IPS-NIHi11 (cell line): Measurements from ENCODE around the gene GOLT1A.

Experiments used
- DNase-seq: peaks from one replicate; pipeline ENCODE4 v3.0.0; 2012; ENCODE audit warnings: mixed read lengths, low spot score

GOLT1A gene, protein sequence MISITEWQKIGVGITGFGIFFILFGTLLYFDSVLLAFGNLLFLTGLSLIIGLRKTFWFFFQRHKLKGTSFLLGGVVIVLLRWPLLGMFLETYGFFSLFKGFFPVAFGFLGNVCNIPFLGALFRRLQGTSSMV

GRCh38 chr1:204213668-204214662 lies at the start of gene GOLT1A:
TSS of gene GOLT1A (minus strand) at chr1:204213988. CDS start at chr1:204213906, 82 bp downstream.
- DNase-seq = peak; percentile 92

GRCh38 chr1:204263254-204263910 lies 49.6 kb upstream of the GOLT1A start:
- DNase-seq = no peak

GRCh38 chr1:204262506-204263253 lies 48.9 kb upstream of the GOLT1A start:
- DNase-seq = no peak

GRCh38 chr1:204261746-204262505 lies 48.1 kb upstream of the GOLT1A start:
- DNase-seq = no peak

- no peak for DNase-seq
Observed at GRCh38 chr1:204261266-204261665, 47.5 kb upstream of the GOLT1A start.

DNA sequence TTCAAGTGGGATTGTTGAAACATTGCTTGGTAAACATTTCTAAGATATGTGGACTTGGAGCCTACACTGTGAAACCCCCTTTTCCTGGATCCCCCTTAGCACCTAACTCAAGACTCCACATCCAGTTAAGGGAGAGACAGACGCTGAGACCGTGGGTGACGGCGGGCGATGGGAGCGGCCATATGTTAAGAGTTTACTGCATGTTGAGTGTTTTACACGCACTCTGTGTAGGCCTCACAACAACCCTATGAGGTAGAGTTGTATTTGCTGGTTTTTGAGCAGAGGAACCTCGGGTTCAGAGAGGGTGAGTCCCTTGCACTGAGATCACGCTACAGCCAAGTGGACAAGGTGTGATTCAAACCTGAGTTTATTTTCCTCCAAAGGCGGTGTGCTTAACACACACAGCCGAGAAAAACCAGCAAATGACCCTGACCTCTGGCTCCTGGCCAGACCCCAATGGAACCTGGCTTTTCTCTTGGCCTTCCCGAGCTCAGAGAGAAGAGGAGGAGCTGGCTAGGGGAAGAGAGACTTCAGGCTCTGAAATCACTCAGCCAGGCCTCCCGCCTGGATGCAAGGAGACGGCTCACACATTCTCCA lies 46.9 kb upstream of the GOLT1A start:
- no peak for DNase-seq

DNA sequence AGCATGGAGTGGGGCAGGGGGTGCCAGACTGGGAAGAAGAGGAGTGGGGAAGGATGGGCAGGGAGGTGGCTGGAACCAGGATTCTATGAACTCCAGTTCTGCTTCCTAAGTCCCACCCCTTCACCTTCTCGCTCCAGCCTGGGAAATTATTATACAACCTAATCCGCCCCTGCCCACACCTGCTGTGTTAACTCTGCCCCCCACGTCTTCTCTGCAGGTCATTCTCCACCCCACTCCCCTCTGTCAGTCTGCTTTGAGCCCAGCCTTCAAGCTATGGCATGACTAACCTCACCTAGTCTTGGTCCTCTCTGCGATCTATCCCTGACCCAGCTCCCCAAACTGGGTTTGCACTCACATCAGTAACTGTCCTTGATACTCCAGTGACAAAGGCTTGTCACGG lies 46.0 kb upstream of the GOLT1A start:
- no peak for DNase-seq

- no peak for DNase-seq
Observed at GRCh38 chr1:204259196-204259595, 45.4 kb upstream of the GOLT1A start.

- peak; percentile 91 for DNase-seq
Observed at GRCh38 chr1:204258213-204259115, 44.7 kb upstream of the GOLT1A start.

GRCh38 chr1:204257446-204257845 lies 43.7 kb upstream of the GOLT1A start:
- DNase-seq = no peak

GRCh38 chr1:204256531-204256930 lies 42.7 kb upstream of the GOLT1A start:
- DNase-seq = no peak

GRCh38 chr1:204255966-204256365 lies 42.2 kb upstream of the GOLT1A start:
- peak; percentile 41 for DNase-seq

DNA sequence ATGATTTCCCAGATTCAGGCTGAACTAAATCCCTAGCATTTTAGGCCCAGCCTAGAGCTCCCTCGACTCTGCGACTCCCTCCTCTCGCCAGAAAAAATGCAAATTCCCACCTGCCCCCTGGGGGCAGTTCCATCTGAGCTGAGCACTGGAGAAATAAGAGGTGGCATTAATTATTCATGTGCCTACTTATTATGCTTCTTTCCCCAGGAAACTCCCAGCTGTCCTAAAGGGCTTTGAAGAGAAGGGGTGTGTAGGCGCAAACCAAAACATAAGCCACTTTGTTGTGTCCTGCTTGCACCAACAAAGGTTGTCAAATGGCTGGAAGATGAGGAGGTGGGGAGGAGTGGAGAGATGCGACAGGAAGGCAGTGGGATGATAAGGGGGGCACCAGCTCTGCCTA lies 41.4 kb upstream of the GOLT1A start:
- peak; percentile 53 for DNase-seq

- DNase-seq = peak; percentile 47
Observed at GRCh38 chr1:204254031-204254661, 40.4 kb upstream of the GOLT1A start.

DNA sequence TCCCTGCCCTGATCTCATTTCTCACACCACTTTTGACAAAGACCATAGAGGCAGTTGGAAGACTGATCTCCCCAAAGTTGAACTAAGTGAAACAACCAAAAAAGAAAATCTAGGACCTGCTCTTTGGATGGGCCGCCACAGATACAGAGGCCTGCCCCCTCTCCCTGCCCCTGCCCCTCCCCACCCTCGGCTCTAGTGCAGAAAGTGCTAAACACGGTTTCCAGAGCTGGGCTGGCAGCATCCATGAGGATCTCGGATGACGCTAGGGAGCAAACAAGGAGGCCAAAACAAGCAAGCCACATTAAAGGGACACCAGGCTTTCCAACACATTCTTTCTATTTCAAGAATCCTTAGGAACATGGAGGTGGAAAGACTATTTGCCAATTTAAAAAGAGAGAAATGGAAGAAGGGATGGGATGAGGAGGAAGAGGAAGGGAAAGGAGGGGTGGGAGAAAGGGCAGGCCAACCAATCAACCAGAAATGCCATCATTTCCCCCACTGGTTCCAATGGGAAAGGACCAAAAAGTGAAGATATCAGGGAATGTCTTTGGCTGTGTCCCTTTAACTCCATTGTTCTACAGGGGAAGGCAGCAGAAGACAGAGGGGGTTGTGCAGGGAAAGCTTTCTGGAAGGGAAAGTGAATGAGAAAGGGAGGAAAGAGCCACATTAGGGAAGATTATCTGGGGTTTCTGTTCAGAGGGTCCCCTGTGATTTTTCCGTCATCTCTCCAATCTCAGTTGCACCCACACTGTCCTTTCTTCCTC lies 38.3 kb upstream of the GOLT1A start:
- DNase-seq = no peak

- DNase-seq = no peak
Observed at GRCh38 chr1:204251286-204251685, 37.5 kb upstream of the GOLT1A start.

- no peak for DNase-seq
Observed at GRCh38 chr1:204250428-204251030, 36.7 kb upstream of the GOLT1A start.

GRCh38 chr1:204249736-204250427 lies 36.1 kb upstream of the GOLT1A start:
- DNase-seq = no peak
